Activated CD4-positive, alpha-beta T cell treated with anti-CD3 and anti-CD28 coated beads, Interleukin-2, amount 50 U/mL, for 24 hours (primary cell): ENCODE measurements around the gene ANO1.

Experiments used
- DNase-seq, 2 donors: peaks; one replicate each; pipeline ENCODE4 v3.0.0-alpha.2; 2020; ENCODE audit warnings: low read depth in 1 of 2, low spot score in 1 of 2

ANO1 gene

GRCh38 chr11:70111269-70112016, 33.3 kb downstream of the ANO1 start:
- DNase-seq: no peak

- DNase-seq: no peak
Observed at GRCh38 chr11:70112017-70112434, 33.9 kb downstream of the ANO1 start.

- DNase-seq: no peak
Observed at GRCh38 chr11:70113801-70114200, 35.7 kb downstream of the ANO1 start.

- no peak for DNase-seq
Observed at GRCh38 chr11:70115778-70116177, 37.7 kb downstream of the ANO1 start.

- no peak for DNase-seq
Observed at GRCh38 chr11:70116386-70117065, 38.4 kb downstream of the ANO1 start.

- no peak for DNase-seq
Observed at GRCh38 chr11:70117567-70118145, 39.5 kb downstream of the ANO1 start.

- DNase-seq: no peak
Observed at GRCh38 chr11:70118642-70119041, 40.5 kb downstream of the ANO1 start.

- no peak for DNase-seq
Observed at GRCh38 chr11:70119502-70119901, 41.4 kb downstream of the ANO1 start.

- DNase-seq: no peak
Observed at GRCh38 chr11:70120674-70121073, 42.6 kb downstream of the ANO1 start.

GRCh38 chr11:70122490-70123198, 44.5 kb downstream of the ANO1 start:
- no peak for DNase-seq

- no peak for DNase-seq
Observed at GRCh38 chr11:70123711-70124110, 45.6 kb downstream of the ANO1 start.

- no peak for DNase-seq
Observed at GRCh38 chr11:70124321-70125000, 46.3 kb downstream of the ANO1 start.

GRCh38 chr11:70126494-70126893, 48.4 kb downstream of the ANO1 start:
- DNase-seq: no peak

GRCh38 chr11:70127653-70128434, 49.7 kb downstream of the ANO1 start:
- DNase-seq: no peak

GRCh38 chr11:70128435-70128906, 50.4 kb downstream of the ANO1 start:
- DNase-seq: no peak

GRCh38 chr11:70129051-70129592, 51.0 kb downstream of the ANO1 start:
- DNase-seq: no peak

- DNase-seq: no peak
Observed at GRCh38 chr11:70130636-70131035, 52.5 kb downstream of the ANO1 start.

- no peak for DNase-seq
Observed at GRCh38 chr11:70131606-70132190, 53.6 kb downstream of the ANO1 start.

GRCh38 chr11:70132641-70133040, 54.5 kb downstream of the ANO1 start:
- no peak for DNase-seq
